SU-DHL-6 (cell line): Measurements from ENCODE around the gene CLSTN2.

Experiments used
- H2AFZ ChIP-seq: fragments of 200-600 bp; sonication (generic); 2 replicates; pipeline ENCODE4 v1.6.1; 2014; ENCODE audit warnings: low read depth, mild to moderate bottlenecking, moderate library complexity, mixed read lengths, antibody characterized with exemption, low read length; ENCODE audit not compliant: severe bottlenecking
- H3F3A ChIP-seq: fragments of 200-600 bp; shearing (Covaris generic); 2 replicates; pipeline ENCODE4 v1.6.0; 2016; ENCODE audit warnings: antibody characterized with exemption, mild to moderate bottlenecking; ENCODE audit not compliant: insufficient read depth
- H3K27ac ChIP-seq: fragments of 200-600 bp; sonication (generic); 2 replicates; pipeline ENCODE4 v1.5.1; 2016; ENCODE audit warnings: low read depth, mild to moderate bottlenecking, low read length, moderate library complexity, mixed read lengths
- H3K27me3 ChIP-seq: fragments of 200-600 bp; sonication (generic), shearing (Covaris generic); 2 replicates; pipeline ENCODE4 v1.6.0; 2014; ENCODE audit warnings: mild to moderate bottlenecking, low read length
- H3K36me3 ChIP-seq: fragments of 200-600 bp; sonication (generic); 2 replicates; pipeline ENCODE4 v1.6.1; 2014; ENCODE audit warnings: mild to moderate bottlenecking, low read length, mixed read lengths
- H3K4me2 ChIP-seq: fragments of 300-600, 200-600 bp; shearing (Covaris generic), sonication (generic); 2 replicates; pipeline ENCODE4 v1.6.0; 2014; ENCODE audit warnings: low read length, low read depth, mild to moderate bottlenecking; ENCODE audit not compliant: poor library complexity, severe bottlenecking
- H3K4me3 ChIP-seq: fragments of 200-600 bp; sonication (generic); 2 replicates; pipeline ENCODE4 v1.5.1; 2014; ENCODE audit warnings: antibody characterized with exemption, low read length, mild to moderate bottlenecking, mixed read lengths; ENCODE audit not compliant: insufficient read depth, poor library complexity, severe bottlenecking
- H3K79me2 ChIP-seq: fragments of 200-600 bp; sonication (generic); 2 replicates; pipeline ENCODE4 v1.6.1; 2014; ENCODE audit warnings: mild to moderate bottlenecking, low read length, moderate library complexity; ENCODE audit not compliant: insufficient read depth
- H3K9ac ChIP-seq: fragments of 200-600 bp; sonication (generic); 2 replicates; pipeline ENCODE4 v1.7.0; 2014; ENCODE audit warnings: mild to moderate bottlenecking, low read length
- H3K9me2 ChIP-seq: fragments of 200-600 bp; sonication (generic); replicated peaks from 2 replicates; pipeline ENCODE4 v1.6.1; 2014; ENCODE audit warnings: low read length; ENCODE audit not compliant: insufficient read depth
- H3K9me3 ChIP-seq: fragments of 200-600 bp; sonication (generic); 2 replicates; pipeline ENCODE4 v1.6.1; 2014; ENCODE audit warnings: low read length, mixed read lengths; ENCODE audit not compliant: insufficient read depth
- H4K20me1 ChIP-seq: fragments of 200-600 bp; sonication (generic); 2 replicates; pipeline ENCODE4 v1.6.1; 2014; ENCODE audit warnings: low read depth, mild to moderate bottlenecking, antibody characterized with exemption, low read length, moderate library complexity, mixed read lengths
- EZH2phosphoT487 ChIP-seq: fragments of 200-600 bp; sonication (generic), shearing (Covaris generic); conservative IDR thresholded peaks from 2 replicates; pipeline ENCODE4 v1.6.1; 2018; ENCODE audit warnings: mild to moderate bottlenecking, antibody characterized with exemption, low read length, moderate library complexity, mixed read lengths
- TF ChIP-seq, protein P1 (sequence below): fragments of 200-600 bp; sonication (generic); IDR thresholded peaks from one replicate; pipeline ENCODE4 v1.5.1; 2017; ENCODE audit warnings: antibody characterized with exemption, mild to moderate bottlenecking, low read length, moderate library complexity; ENCODE audit not compliant: insufficient read depth, poor library complexity, severe bottlenecking

The CLSTN2 gene

DNA sequence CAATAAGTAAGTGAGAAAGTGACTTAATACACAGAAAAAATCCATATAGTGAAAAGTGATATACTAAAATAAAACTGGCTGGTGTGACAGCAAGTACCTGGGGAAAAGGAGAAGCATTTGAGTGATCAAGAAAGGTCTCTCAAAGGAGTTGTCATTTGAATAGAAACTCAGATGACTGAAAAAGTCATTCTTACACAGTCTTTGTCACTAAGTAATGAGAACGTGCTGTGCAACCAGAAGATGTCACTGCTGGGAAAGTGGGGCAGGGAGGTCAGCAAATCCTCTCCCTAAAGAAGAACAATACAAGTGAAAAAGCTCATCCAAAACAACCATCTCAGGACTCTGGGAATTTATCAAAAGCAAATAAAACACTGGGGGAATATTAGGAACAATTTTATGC is 425.3 kb downstream of the CLSTN2 start:
- H3K4me2 ChIP-seq, result no peak overlapping the region
- H3F3A ChIP-seq, result no peaks in the 10 kb centered on the region
- H3K36me3 ChIP-seq, result no peaks in the 10 kb centered on the region
- H3K9me2 ChIP-seq, result no peaks in the 10 kb centered on the region
- no peak overlapping the region for H3K4me3 ChIP-seq
- no peak overlapping the region for H3K9ac ChIP-seq
- H3K27ac ChIP-seq, result no peak overlapping the region
- no peak overlapping the region for H2AFZ ChIP-seq
- TF ChIP-seq, protein P1, sequence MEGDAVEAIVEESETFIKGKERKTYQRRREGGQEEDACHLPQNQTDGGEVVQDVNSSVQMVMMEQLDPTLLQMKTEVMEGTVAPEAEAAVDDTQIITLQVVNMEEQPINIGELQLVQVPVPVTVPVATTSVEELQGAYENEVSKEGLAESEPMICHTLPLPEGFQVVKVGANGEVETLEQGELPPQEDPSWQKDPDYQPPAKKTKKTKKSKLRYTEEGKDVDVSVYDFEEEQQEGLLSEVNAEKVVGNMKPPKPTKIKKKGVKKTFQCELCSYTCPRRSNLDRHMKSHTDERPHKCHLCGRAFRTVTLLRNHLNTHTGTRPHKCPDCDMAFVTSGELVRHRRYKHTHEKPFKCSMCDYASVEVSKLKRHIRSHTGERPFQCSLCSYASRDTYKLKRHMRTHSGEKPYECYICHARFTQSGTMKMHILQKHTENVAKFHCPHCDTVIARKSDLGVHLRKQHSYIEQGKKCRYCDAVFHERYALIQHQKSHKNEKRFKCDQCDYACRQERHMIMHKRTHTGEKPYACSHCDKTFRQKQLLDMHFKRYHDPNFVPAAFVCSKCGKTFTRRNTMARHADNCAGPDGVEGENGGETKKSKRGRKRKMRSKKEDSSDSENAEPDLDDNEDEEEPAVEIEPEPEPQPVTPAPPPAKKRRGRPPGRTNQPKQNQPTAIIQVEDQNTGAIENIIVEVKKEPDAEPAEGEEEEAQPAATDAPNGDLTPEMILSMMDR, result no peak
- TF ChIP-seq EZH2phosphoT487, result no peak
- no peaks in the 10 kb centered on the region for H4K20me1 ChIP-seq
- no peaks in the 10 kb centered on the region for H3K79me2 ChIP-seq
- no peaks in the 10 kb centered on the region for H3K9me3 ChIP-seq
- no peaks in the 10 kb centered on the region for H3K27me3 ChIP-seq

DNA sequence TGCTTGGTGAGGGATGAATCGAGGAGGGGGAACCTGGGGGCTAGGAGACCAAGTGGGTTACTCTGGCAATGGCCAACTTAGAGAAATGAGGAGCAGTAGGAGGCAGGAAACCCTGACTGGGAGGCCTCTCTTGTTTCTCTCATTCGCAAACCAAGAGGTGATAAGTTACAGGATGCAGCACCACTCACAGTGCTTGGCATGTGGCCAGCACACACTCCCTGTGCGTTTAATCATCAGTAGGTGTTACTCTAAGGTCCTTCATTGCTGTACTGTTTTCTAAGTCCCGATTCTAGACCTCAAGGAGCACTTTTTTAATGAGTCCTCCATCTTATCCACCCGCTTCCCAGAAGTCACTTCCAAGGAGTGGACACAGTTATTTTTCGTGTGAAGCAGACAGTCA is 428.8 kb downstream of the CLSTN2 start:
- Histone ChIP-seq H3K9ac (no peak overlapping the region), H3K9me2 (no peaks in the 10 kb centered on the region), H3K36me3 (no peaks in the 10 kb centered on the region), H3F3A (no peaks in the 10 kb centered on the region), H3K4me3 (no peak overlapping the region), H4K20me1 (no peaks in the 10 kb centered on the region), H3K27me3 (no peaks in the 10 kb centered on the region), H3K4me2 (no peak overlapping the region), H2AFZ (no peak overlapping the region), H3K27ac (no peak overlapping the region), H3K79me2 (no peaks in the 10 kb centered on the region), H3K9me3 (no peaks in the 10 kb centered on the region)
- TF ChIP-seq EZH2phosphoT487, result no peak

DNA sequence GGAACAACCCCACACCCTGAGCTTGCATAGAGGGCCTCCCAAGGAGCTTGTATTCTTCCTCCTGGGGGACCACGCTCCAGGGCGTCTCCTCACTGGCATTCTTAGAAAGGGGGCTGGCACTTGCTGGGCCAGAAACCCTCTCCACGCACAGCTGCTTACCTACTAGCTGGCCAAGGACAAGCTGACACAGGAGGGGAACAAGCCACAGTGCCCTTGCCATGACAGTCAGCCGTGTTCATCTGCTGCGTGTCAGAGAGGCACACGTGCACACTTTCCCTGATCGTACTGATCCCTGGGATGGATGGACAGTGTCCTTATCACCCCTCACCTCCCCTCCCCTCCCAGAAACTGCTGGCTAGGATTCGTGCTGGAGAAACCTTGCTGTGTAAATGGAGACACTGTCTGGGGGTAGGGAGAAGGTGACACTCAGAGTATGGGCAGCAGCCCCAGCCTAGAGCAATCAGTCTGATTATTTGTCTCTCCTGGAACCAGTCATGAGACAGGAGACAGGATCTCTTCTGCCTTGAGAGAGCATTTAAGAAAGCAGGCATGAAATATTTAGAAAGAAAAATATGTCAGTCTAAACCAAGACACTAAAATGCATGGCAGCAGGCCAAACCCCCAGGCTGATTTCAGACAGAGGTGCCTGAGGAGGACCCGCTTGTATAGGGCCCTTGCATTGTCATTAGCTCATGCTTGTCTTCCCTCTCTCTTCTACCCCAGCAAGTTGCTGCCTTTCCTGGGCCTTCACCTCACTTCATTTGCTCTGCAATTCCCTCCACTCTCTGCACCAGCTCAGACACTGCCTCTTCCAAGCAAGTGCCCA is 431.1 kb downstream of the CLSTN2 start:
- H3K27me3 ChIP-seq, result no peaks in the 10 kb centered on the region
- no peak overlapping the region for H2AFZ ChIP-seq
- TF ChIP-seq EZH2phosphoT487, result no peak
- TF ChIP-seq, protein P1, result no peak
- H3K27ac ChIP-seq, result no peak overlapping the region
- H3K4me2 ChIP-seq, result no peak overlapping the region
- no peaks in the 10 kb centered on the region for H3F3A ChIP-seq
- no peaks in the 10 kb centered on the region for H3K9me3 ChIP-seq
- no peak overlapping the region for H3K4me3 ChIP-seq
- H3K9me2 ChIP-seq, result no peaks in the 10 kb centered on the region
- H4K20me1 ChIP-seq, result no peaks in the 10 kb centered on the region
- H3K79me2 ChIP-seq, result no peaks in the 10 kb centered on the region
- no peak overlapping the region for H3K9ac ChIP-seq
- H3K36me3 ChIP-seq, result no peaks in the 10 kb centered on the region

DNA sequence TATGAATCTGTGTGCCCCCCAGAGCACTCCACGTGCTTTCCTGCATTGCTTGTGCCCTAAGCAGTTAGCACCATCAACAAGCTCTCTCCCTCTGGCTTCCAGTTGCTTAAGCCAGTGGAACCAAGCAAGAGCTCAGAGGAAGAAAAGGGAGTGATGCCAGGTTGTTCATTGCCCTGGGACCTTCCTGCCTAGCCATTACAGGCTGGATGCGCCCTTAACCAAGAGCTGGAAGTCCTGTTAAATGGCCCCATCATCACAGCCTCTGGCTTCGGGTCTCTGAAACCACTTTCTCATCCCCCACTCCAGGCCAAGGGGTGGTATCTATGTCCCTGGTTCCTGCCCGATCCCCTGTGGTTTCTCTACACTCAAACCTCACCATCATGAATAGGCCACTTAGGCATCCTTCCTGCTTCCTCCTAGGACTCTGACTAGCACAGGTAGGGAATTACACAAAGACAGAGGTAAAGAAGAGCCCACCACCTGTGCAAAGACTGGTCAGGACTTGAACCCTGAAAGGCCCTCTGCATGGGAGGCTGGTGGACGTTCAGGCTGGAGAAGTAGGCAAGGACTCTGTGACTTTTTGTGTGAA is 433.3 kb downstream of the CLSTN2 start:
- Histone ChIP-seq H2AFZ (no peak overlapping the region), H3K9ac (no peak overlapping the region), H3K27me3 (no peaks in the 10 kb centered on the region), H3K9me3 (no peaks in the 10 kb centered on the region), H3K4me3 (no peak overlapping the region), H3K27ac (no peak overlapping the region), H3K4me2 (no peak overlapping the region), H3K9me2 (no peaks in the 10 kb centered on the region), H4K20me1 (no peaks in the 10 kb centered on the region), H3K79me2 (no peaks in the 10 kb centered on the region), H3K36me3 (no peaks in the 10 kb centered on the region), H3F3A (no peaks in the 10 kb centered on the region)
- TF ChIP-seq, protein P1, result no peak
- TF ChIP-seq EZH2phosphoT487, result no peak
